DMS153 treated with DMSO at 0.1 percent for 48 hours (cell line): ENCODE measurements around the gene RTF2.
"Not testable (repeated sequence)": the region's sequence is repeated elsewhere in the genome, so short reads cannot be mapped to it uniquely, and the experiment has no call there.

Experiments used
- DNase-seq: peaks from one replicate; lab custom pipeline; 2025; ENCODE audit not compliant: unreplicated experiment; lab: John Stamatoyannopoulos, UW

RTF2 gene

GRCh38 chr20:56537997-56538396 is 69.6 kb downstream of the RTF2 start:
- DNase-seq = no peak

GRCh38 chr20:56540415-56540814 is 72.0 kb downstream of the RTF2 start:
- no peak for DNase-seq

GRCh38 chr20:56542489-56543030 is 74.1 kb downstream of the RTF2 start:
- no peak for DNase-seq

- no peak for DNase-seq
These were observed 83.1 kb downstream of the RTF2 start for GRCh38 chr20:56551571-56551970.

GRCh38 chr20:56552911-56553629 is 84.6 kb downstream of the RTF2 start:
- DNase-seq = no peak

GRCh38 chr20:56554869-56555268 is 86.4 kb downstream of the RTF2 start:
- DNase-seq = peak; percentile 92

- no peak for DNase-seq
These were observed 90.5 kb downstream of the RTF2 start for GRCh38 chr20:56558968-56559367.

- DNase-seq = not testable (repeated sequence)
These were observed 96.1 kb downstream of the RTF2 start for GRCh38 chr20:56564526-56564925.

GRCh38 chr20:56565511-56565910 is 97.1 kb downstream of the RTF2 start:
- no peak for DNase-seq

- peak; percentile 66 for DNase-seq
These were observed 98.2 kb downstream of the RTF2 start for GRCh38 chr20:56566621-56567020.
